HCT116 (cell line): ENCODE measurements around the gene COA8.

ENCODE experiments used
- CEBPB ChIP-seq: IDR thresholded peaks from 2 replicates; pipeline ENCODE4 v1.6.1; 2012; ENCODE audit warnings: low read depth
- CTCF ChIP-seq, 3 experiments: fragments of 200-600 bp in 1 of 3; sonication (generic) in 1 of 3; IDR thresholded peaks in 2 of 3; conservative IDR thresholded peaks in 1 of 3; 2 replicates each; pipeline ENCODE4 v1.5.1; 2012 to 2017; ENCODE audit warnings: low read depth in 2 of 3, low read length in 2 of 3, antibody characterized with exemption in 1 of 3, borderline replicate concordance in 1 of 3, control low read depth in 1 of 3, mild to moderate bottlenecking in 1 of 3, mixed read lengths in 1 of 3, mixed run types in 1 of 3, moderate library complexity in 1 of 3; ENCODE audit not compliant: insufficient read depth in 1 of 3
- EZH2 ChIP-seq: fragments of 200-600 bp; sonication (generic); IDR thresholded peaks from 2 replicates; pipeline ENCODE4 v1.6.1; 2017; ENCODE audit warnings: antibody characterized with exemption, mixed run types
- FOSL1 ChIP-seq: IDR thresholded peaks from 2 replicates; pipeline ENCODE4 v1.6.1; 2012; ENCODE audit warnings: low read depth
- MAX ChIP-seq: IDR thresholded peaks from 2 replicates; pipeline ENCODE4 v1.6.1; 2012
- POLR2A ChIP-seq: IDR thresholded peaks from 2 replicates; pipeline ENCODE4 v1.7.0; 2011; ENCODE audit warnings: borderline replicate concordance; ENCODE audit not compliant: insufficient read depth, insufficient read length; ENCODE audit errors: extremely low read depth
- RAD21 ChIP-seq: IDR thresholded peaks from 2 replicates; pipeline ENCODE4 v1.6.1; 2012; ENCODE audit warnings: low read depth, mild to moderate bottlenecking
- SP1 ChIP-seq: IDR thresholded peaks from 2 replicates; pipeline ENCODE4 v1.6.1; 2012; ENCODE audit warnings: low read depth
- YY1 ChIP-seq: IDR thresholded peaks from 2 replicates; pipeline ENCODE4 v1.6.1; 2011; ENCODE audit warnings: low read length, low read depth, moderate library complexity, mild to moderate bottlenecking; ENCODE audit not compliant: insufficient replicate concordance; ENCODE audit errors: extremely low read depth
- ZBTB33 ChIP-seq: IDR thresholded peaks from 2 replicates; pipeline ENCODE4 v1.6.1; 2011; ENCODE audit warnings: mild to moderate bottlenecking, low read length, moderate library complexity; ENCODE audit not compliant: insufficient replicate concordance; ENCODE audit errors: extremely low read depth
- ZNF274 ChIP-seq: fragments of 200-500 bp; sonication (Bioruptor generic); IDR thresholded peaks from 2 replicates; pipeline ENCODE4 v1.6.1; 2014; ENCODE audit warnings: mild to moderate bottlenecking, low read depth, low read length, inconsistent platforms
- TF ChIP-seq, protein P1 (sequence below): IDR thresholded peaks from 2 replicates; pipeline ENCODE4 v1.6.1; 2012
- TF ChIP-seq, protein P2 (sequence below): IDR thresholded peaks from 2 replicates; pipeline ENCODE4 v1.6.1; 2012; ENCODE audit warnings: low read depth

DNA sequence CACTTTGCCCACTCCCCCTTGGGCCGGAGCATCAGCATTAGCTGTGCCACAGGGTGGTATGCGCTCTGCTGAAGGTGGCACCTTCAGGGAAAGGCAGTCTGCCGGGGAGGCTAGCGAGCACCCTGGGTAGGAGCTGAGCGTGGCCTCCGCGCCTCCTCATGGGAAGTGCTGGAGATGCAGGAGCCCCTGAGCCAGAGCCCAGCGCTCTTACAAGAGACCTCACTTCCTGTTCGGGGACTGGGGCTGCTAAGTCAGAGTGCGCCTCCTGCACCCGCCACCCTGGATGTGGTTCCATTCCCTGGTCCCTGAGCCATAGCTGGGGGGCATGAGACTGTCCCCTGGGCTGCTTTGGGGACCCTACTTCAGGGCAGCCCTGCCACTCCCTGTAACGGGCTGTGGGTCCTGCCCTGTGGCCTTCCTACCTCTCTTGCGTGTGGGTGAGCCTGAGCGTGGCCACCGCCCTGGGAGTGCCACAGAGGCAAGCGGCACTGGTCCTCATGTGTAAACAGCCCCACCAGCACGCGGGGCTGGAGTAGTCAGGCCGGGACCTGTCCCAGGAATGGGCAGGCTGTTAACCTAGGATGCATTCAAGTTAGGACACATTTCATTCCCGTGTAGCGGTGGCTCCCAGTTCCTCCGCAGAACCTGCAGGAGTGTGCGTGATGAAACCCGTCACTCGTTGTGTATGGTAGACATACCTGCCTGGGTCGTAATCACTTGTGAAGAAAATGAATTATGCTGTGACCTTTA lies 19.4 kb downstream of the COA8 start:
- TF ChIP-seq CTCF (IDR thresholded peaks at IDR 0.05 in 2 of 3, conservative IDR thresholded peaks at IDR 0.05 in 1 of 3; ENCODE audit: borderline replicate concordance in 1 of 3, insufficient read depth in 1 of 3, low read depth in 2 of 3, low read length in 2 of 3) (no peak), POLR2A (no peak), ZBTB33 (no peak), CEBPB (no peak), RAD21 (no peak), MAX (no peak), FOSL1 (no peak), YY1 (no peak), ZNF274 (no peak), EZH2 (no peak), SP1 (no peak)
- TF ChIP-seq, protein P1, sequence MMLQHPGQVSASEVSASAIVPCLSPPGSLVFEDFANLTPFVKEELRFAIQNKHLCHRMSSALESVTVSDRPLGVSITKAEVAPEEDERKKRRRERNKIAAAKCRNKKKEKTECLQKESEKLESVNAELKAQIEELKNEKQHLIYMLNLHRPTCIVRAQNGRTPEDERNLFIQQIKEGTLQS: no peak
- TF ChIP-seq, protein P2, sequence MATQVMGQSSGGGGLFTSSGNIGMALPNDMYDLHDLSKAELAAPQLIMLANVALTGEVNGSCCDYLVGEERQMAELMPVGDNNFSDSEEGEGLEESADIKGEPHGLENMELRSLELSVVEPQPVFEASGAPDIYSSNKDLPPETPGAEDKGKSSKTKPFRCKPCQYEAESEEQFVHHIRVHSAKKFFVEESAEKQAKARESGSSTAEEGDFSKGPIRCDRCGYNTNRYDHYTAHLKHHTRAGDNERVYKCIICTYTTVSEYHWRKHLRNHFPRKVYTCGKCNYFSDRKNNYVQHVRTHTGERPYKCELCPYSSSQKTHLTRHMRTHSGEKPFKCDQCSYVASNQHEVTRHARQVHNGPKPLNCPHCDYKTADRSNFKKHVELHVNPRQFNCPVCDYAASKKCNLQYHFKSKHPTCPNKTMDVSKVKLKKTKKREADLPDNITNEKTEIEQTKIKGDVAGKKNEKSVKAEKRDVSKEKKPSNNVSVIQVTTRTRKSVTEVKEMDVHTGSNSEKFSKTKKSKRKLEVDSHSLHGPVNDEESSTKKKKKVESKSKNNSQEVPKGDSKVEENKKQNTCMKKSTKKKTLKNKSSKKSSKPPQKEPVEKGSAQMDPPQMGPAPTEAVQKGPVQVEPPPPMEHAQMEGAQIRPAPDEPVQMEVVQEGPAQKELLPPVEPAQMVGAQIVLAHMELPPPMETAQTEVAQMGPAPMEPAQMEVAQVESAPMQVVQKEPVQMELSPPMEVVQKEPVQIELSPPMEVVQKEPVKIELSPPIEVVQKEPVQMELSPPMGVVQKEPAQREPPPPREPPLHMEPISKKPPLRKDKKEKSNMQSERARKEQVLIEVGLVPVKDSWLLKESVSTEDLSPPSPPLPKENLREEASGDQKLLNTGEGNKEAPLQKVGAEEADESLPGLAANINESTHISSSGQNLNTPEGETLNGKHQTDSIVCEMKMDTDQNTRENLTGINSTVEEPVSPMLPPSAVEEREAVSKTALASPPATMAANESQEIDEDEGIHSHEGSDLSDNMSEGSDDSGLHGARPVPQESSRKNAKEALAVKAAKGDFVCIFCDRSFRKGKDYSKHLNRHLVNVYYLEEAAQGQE: no peak
